ENCODE results near the gene OMG.

- TF ChIP-seq POLR2A (IDR thresholded peaks at IDR 0.05; ENCODE audit: low read depth, low read length) = no peak
- TF ChIP-seq, protein P1, sequence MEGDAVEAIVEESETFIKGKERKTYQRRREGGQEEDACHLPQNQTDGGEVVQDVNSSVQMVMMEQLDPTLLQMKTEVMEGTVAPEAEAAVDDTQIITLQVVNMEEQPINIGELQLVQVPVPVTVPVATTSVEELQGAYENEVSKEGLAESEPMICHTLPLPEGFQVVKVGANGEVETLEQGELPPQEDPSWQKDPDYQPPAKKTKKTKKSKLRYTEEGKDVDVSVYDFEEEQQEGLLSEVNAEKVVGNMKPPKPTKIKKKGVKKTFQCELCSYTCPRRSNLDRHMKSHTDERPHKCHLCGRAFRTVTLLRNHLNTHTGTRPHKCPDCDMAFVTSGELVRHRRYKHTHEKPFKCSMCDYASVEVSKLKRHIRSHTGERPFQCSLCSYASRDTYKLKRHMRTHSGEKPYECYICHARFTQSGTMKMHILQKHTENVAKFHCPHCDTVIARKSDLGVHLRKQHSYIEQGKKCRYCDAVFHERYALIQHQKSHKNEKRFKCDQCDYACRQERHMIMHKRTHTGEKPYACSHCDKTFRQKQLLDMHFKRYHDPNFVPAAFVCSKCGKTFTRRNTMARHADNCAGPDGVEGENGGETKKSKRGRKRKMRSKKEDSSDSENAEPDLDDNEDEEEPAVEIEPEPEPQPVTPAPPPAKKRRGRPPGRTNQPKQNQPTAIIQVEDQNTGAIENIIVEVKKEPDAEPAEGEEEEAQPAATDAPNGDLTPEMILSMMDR (IDR thresholded peaks at IDR 0.05; ENCODE audit: extremely low read depth in 1 of 2, insufficient read depth in 1 of 2, low read depth in 1 of 2, low read length in 2 of 2) = no peak
- no peak for TF ChIP-seq GATA2 (IDR thresholded peaks at IDR 0.05; ENCODE audit: insufficient read depth, insufficient read length, low read depth, low read length)
- no peak for TF ChIP-seq EZH2 (IDR thresholded peaks at IDR 0.05; ENCODE audit: borderline replicate concordance, low read depth, low read length, severe bottlenecking)
- no peak for TF ChIP-seq POLR2AphosphoS5 (IDR thresholded peaks at IDR 0.05; ENCODE audit: insufficient read depth, low read depth, low read length)
- TF ChIP-seq JUN (IDR thresholded peaks at IDR 0.05; ENCODE audit: borderline replicate concordance, insufficient read depth, insufficient read length, low read depth) = no peak
- no peak for TF ChIP-seq MAX (IDR thresholded peaks at IDR 0.05; ENCODE audit: insufficient read depth, insufficient read length)
Measured at GRCh38 chr17:31260151-31260550, 36.9 kb downstream of the OMG start.
